Measurements from ENCODE around the gene CCDC85C.

DNA sequence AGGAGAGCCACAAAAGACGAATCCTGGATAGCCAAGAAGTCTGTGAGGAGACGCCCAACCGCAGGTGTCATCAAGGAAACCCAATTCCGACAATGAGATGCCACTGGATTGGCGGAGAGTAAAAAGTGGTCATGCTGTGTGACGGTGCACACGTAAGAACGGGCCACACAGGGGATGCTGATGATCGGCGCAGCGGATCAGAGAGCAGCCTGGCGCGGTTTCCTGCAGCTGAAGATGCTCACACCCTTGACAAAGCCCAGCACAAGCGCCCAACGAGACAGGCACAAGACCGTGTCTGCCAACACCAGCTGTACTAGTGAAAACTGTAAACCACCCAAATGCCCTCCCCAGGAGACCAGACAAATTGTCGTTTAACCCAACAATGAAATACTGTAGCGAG, 55.8 kb downstream of the CCDC85C start:
- TF ChIP-seq POLR2A (IDR thresholded peaks at IDR 0.05) (no peak), POLR2AphosphoS5 (IDR thresholded peaks at IDR 0.05) (no peak), EP300 (IDR thresholded peaks at IDR 0.05) (no peak)
- TF ChIP-seq, protein P1, sequence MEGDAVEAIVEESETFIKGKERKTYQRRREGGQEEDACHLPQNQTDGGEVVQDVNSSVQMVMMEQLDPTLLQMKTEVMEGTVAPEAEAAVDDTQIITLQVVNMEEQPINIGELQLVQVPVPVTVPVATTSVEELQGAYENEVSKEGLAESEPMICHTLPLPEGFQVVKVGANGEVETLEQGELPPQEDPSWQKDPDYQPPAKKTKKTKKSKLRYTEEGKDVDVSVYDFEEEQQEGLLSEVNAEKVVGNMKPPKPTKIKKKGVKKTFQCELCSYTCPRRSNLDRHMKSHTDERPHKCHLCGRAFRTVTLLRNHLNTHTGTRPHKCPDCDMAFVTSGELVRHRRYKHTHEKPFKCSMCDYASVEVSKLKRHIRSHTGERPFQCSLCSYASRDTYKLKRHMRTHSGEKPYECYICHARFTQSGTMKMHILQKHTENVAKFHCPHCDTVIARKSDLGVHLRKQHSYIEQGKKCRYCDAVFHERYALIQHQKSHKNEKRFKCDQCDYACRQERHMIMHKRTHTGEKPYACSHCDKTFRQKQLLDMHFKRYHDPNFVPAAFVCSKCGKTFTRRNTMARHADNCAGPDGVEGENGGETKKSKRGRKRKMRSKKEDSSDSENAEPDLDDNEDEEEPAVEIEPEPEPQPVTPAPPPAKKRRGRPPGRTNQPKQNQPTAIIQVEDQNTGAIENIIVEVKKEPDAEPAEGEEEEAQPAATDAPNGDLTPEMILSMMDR (IDR thresholded peaks at IDR 0.05), result no peak
